Smooth muscle cell of trachea (primary cell): Measurements from ENCODE around the gene ZNF813. TPM values are rescaled to one million over a fixed set of nuclear protein-coding genes. Genes with fewer than 3 reads are reported as not detected.

Source experiments
- total RNA-seq: library from RNA; depleted of rRNA; stranded (reverse); fragments of >200 nt; gene quantifications from 2 replicates; pipeline ENCODE4 v1.2.1, GENCODE V29; 2014

ZNF813 gene
- total RNA-seq = 3.1 and 3.5 TPM in 2 replicates

GRCh38 chr19:53467485-53468262 is at the start of gene ZNF813:
Gene ZNF813, plus strand, starts transcription at chr19:53467733. Its CDS starts 16,090 bp downstream, at chr19:53483823.

GRCh38 chr19:53431399-53432087 is 36.0 kb upstream of the ZNF813 start, which contains the start of gene ZNF761:
Gene ZNF761, plus strand, starts transcription at chr19:53431984. Its CDS starts 15,285 bp downstream, at chr19:53447269.

GRCh38 chr19:53537521-53538377 is 70.2 kb downstream of the ZNF813 start, which contains the start of gene ZNF331:
Gene ZNF331, plus strand, starts transcription at chr19:53538145. Its CDS starts 31,232 bp downstream, at chr19:53569377.

Other genes with a start within 250 kb of the ZNF813 start
- 17.4 and 18.8 TPM in 2 replicates for gene ZNF677, start 212.9 kb upstream of the ZNF813 start, total RNA-seq
- gene VN1R2, start 209.4 kb upstream of the ZNF813 start, total RNA-seq = not detected in 2 replicates
- not detected in 2 replicates for gene VN1R4, start 200.0 kb upstream of the ZNF813 start, total RNA-seq
- 7.6 and 9.5 TPM in 2 replicates for gene ZNF845, start 134.0 kb upstream of the ZNF813 start, total RNA-seq
- 5.6 and 8.4 TPM in 2 replicates for gene ZNF525, start 102.0 kb upstream of the ZNF813 start, total RNA-seq
- 10.5 and 18.7 TPM in 2 replicates for gene ZNF765, start 72.6 kb upstream of the ZNF813 start, total RNA-seq
- 11.6 and 13.4 TPM in 2 replicates for gene ZNF761, start 35.7 kb upstream of the ZNF813 start, total RNA-seq
- gene ZNF331, start 70.4 kb downstream of the ZNF813 start, total RNA-seq = 13.5 and 13.7 TPM in 2 replicates
- not detected in 2 replicates for gene DPRX, start 164.3 kb downstream of the ZNF813 start, total RNA-seq